HT-29 (cell line): ENCODE results near the gene NKX1-2. TPM values are rescaled to one million over a fixed set of nuclear protein-coding genes. Genes with fewer than 3 reads are reported as not detected.

ENCODE experiments used
- DNase-seq: peaks from one replicate; pipeline ENCODE4 v3.0.0-alpha.2; 2015; ENCODE audit warnings: low spot score
- total RNA-seq: library from RNA; depleted of rRNA; stranded (reverse); fragments of >200 nt; shearing (Covaris generic); gene quantifications from 2 replicates; pipeline ENCODE4 v1.2.3, GENCODE V29; 2014; rRNA removed

NKX1-2 gene
- not detected in 2 replicates for total RNA-seq

DNA sequence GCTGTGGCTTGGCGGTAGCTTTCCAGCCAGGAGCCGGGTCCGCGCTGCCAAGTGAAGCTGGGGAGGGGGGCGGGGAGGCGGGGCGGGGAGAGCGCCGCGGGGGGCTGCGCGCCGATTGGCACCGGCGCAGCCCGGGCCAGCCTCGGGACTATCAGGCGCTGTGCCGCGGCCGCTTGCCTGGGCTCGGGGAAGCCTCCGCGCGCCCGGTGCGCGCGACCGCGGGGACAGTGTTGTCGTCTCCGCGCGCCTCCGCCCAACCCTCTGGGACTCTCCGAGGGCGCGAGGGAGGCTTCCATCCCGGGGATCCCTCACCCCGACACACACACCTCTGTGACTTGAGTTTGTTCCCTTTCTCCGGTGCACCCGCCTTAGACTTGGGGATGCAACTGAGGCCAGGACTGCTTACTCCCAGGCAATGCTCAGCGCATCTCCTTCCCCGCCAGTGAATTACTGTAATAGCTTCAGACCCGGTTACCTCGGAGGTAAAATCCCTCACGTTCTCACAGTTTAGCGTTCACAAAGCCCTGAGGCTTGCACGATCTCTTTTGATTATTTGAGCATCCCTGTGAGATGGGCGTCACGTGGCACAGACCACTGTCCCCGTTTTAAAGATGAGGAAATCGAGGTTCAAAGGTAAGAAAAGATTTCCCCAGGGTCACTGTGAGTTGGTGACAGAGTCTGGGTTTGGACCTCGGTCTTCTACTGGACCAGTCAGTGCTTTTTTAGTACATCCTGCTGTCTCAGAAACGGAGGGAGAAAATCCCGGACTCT lies at the start of gene NKX1-2:
Gene NKX1-2, minus strand, starts transcription at position 24 of the 771 bp plus-strand sequence. CDS start 92 bp downstream, outside the sequence.
- DNase-seq: no peak

DNA sequence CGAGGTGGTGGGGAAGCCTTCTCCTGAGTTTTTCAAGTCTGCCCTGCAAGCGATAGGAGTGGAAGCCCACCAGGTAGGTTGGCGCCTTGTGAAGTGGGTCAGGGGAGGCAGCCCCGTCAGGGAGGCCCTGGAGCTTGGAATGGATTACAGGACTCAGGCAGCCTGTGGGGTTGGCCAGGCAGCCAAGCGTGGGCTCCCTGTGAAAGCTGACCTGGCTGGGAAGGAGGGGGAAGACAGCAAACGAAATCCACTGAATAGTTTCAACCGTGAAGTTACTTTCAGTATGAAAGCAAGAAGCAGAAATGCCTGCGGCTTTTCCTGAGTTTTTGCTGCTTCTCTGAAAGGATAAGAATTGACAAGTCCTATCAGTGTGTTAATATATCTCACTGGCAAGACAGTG lies 48.2 kb upstream of the NKX1-2 start:
- DNase-seq: no peak

DNA sequence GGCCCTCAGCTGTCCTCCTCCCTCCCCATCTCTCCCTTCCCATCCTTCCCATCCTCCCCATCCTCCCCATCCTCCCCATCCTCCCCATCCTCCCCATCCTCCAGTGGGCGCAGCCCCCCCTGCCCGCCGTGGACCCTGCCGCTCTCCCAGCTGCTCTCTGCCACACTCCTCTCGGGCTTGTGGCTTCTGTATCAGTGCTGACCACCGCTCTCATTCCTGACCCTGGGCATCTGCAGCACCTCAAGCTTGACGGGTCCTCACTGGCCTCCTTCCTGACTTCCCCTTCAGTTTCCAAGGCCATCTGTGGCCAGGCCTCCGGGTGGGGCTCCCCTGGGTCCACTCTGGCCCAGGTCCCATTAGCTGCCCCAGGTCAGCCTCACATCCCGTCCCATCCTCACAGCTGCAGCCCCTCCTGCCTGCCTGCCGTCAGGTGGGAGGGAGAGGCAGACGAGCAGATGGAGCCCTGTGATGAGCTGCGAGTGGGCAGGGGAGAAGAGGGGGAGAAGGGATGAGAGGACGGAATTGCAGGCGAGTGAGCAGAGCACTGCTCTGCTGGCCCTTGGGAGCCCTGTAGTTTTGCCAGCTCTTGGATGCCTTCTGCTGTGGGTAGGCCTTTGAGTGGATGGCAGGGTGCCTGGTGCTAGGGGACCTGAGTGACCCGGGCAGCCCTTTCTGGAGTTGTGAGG lies 47.5 kb upstream of the NKX1-2 start:
- DNase-seq: no peak

DNA sequence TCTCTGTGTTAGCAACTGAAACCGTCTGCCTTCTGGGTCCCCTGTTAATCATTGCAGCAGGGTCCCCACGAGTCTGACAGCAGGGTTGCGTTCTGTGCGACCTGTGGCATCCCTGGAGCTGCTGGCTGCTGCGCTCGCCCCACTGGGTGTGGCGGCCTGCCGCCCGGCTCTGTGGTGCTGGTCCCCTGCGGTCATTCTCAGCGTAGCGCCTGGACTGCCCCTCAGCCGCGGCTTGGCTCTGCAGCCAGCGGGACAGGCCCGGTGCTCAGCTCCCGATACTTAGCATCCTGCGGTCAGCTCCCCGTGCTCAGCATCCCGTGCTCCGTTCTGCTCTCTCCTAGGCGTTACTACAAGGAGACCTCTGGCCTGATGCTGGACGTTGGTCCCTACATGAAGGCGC lies 46.8 kb upstream of the NKX1-2 start:
- no peak for DNase-seq

DNA sequence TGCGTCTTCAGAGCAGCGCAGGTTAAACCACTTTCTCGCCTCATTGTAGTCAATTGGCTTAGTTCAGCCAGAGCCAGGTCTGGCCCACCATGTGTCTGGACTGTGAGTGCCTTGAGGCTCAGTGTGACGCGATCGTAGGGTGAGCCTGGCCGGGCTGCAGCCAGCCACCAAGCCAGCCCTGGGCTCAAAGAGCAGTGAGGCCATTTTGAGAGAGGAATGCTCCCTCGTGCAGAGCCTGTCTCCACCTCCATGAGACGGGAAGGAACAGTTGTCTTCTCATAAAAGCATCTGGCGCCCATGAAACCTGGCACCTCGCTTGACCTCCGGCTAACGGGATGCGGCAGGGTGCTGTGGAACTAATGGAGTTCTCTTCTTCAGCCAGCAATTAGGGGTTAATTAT lies 46.3 kb upstream of the NKX1-2 start:
- DNase-seq: no peak

DNA sequence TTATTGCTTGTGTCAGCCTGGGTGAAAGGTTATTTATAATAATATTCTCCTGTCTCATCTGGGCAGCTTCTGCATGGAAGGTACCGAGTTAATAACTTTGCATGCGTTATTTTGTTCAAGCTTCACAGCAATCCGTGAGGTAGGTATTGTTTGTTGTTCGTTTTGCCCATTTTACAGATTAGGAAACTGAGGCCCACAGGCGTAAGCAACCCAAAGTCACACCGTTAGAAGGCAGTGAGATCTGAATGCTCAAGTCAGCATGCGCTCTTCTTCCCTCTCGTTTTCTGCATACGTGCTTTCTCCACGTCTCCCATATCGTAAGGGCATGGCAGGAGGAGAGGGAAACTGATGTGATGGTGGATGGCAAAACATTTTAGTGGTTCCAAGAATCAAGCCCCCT lies 45.9 kb upstream of the NKX1-2 start:
- no peak for DNase-seq

DNA sequence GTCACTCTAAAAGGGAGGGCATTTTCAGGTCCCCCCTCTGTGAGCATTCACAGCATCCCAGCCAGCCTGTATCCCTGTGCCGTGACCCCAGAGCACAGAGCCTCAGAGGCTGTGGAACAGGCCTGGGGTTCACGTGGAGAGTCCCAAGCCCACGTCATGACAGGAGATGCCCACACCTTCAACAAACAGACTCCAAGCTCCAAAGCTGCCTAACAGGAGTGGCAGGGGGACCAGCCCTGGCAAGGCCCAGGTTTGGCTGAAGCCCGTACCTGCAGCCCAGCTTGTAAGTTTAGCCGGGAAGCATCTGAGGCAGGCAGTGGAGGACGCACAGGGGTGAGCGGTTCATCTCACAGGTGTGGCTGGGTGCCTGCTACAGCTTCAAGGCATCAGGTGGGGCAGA lies 45.3 kb upstream of the NKX1-2 start:
- no peak for DNase-seq

DNA sequence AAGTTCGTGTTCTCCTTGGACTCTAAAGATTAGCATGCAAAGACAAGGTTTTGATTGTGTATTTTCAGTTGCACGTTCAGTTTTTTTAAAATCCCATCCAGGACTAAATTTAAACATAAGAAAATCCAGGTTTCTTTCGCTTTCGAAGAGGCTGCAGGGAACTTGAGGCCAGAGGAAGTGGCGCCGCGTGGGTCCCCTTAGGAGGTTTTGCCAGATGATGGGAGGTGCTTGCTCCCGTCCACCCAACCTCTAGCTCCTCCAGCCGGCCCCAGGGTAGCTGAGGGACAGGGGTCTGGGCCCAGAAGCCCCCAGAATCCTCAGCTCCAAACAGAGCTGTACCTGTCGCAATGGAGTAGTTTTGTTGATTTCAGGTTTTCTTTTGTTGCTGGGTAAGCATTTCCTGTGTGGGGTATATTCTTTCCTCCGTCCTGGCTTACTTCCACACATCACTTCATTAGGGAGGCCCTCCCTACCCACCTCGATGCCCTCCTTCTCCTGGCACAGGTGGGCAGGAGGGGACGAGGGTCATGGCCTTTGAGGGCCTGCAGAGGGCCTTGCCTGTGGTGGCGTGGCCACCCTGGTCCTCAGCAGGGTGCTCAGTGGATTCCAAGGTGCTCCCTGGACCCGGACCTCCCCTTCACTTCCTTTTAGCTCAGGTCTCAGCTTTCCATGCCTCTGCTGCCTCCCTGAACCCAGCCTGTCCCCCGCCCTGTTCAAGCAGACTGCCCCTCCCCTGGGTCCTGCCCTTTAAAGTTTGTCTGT lies 44.4 kb upstream of the NKX1-2 start:
- no peak for DNase-seq

DNA sequence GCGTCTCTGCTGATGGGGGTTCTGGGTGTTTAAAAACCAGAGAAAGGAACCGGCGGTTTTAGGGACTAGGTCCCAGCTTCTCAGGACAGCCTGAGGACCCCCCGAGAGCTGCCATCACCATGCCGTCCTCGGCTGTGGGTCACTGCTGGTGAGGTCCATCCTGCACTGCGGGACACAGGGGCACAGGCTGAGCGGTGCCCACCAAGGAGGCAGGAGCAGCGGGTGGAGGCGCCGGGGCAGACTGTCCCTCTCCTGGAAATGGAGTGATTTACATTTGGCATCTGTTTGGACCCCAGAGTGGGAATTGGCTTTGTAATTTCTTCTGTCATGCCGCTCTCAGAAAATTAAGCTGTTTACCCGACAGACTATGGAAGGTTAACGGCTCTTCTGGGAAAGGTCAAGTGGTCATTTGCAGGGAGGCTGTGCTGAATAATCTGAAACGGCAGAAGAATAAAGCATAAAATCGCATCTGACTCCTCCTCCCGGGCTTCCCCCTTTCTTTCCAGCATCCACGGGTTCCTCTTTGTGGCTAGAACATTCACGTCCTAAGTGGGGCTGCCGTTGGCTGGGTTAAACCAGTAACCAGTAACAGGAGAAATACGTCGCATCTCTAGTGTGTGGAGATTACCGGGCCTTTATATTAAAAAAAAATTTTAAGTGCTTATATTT lies 43.5 kb upstream of the NKX1-2 start:
- DNase-seq: no peak

DNA sequence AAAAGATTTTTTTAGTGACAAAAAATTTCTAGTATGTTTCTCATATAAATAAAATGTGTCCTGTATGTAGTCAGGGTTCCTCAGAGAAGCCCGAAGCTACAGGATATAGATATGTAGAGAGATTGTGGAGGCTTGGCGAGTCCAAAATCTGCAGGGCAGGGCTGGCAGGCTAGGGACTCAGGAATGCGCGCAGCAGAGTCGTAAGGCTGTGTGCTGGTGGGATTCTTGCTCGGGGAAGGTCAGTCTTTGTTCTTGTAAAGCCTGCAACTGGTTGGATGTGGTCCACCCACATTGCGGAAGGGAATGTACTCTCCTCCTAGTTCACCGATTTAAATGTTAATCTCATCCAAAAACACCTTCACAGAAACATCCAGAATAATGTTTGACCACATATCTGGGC lies 42.4 kb upstream of the NKX1-2 start:
- DNase-seq: no peak

DNA sequence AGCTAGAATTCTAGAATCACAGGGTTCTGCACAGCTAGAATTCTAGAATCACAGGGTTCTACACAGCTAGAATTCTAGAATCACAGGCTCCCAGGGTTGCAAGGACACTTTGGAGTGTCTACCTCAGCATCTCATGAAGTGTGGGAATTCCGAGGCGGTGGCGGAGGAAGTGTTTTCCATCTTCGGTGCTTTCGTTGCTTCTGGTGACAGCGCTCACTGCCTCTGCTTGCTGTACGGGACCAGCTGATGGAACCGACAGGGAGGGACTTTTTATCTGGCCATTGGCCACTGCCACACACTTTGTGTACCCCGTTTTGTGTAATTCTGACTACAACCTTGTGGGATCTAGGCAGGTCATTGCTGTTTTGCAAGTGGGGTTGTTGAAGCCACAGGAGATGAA lies 41.3 kb upstream of the NKX1-2 start:
- no peak for DNase-seq

DNA sequence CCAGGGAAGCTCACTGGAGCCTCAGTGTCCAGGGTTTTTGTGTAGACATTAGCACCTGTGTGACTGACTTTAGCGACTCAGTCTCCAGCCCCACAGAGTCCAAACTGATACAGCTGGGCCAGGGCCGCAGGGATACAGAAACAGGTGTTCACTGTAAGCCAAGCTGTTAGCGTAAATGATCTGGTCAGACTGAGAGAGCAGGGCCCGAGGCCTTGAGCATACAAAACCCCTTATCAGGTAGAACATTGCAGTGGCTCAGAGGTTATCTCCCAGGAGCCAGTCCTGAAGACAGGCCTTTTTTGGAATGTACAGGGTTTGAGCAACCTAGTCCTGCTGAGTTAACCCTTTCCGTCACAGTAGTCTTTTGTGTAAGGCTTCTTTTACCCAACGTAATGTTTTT lies 36.8 kb upstream of the NKX1-2 start:
- DNase-seq: no peak

DNA sequence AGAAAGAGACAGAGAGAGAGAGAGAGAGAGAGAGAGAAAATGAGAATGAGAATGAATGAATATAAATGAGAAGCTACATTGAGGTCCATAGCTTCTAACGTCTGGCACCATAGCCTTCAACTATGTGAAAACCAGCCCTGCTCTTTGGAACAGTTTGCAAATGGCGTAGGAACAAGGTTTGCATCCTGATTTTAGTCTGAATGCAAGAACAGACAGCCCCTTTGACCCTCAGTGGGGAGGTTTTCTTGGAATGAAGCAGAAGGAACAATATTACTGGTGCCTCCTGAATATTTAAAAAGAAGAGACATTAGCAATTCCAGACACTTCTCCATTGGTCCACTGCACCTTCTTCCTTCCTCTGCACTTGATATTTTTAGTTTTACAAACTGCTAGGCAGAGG lies 34.8 kb upstream of the NKX1-2 start:
- DNase-seq: no peak

DNA sequence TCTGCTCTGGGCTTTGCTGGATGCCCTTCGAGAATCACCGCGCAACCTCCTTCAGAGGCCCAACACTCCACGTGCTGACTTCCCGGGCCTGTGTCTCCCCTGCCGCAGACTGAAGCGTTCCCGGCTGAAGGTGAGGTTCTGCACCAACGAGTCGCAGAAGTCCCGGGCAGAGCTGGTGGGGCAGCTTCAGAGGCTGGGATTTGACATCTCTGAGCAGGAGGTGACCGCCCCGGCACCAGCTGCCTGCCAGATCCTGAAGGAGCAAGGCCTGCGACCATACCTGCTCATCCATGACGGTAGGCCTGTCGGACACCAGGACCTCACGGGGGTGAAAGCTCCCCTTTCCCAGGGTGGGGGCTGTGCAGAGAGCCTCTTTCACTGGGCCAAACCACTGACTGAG lies 34.2 kb upstream of the NKX1-2 start:
- no peak for DNase-seq

DNA sequence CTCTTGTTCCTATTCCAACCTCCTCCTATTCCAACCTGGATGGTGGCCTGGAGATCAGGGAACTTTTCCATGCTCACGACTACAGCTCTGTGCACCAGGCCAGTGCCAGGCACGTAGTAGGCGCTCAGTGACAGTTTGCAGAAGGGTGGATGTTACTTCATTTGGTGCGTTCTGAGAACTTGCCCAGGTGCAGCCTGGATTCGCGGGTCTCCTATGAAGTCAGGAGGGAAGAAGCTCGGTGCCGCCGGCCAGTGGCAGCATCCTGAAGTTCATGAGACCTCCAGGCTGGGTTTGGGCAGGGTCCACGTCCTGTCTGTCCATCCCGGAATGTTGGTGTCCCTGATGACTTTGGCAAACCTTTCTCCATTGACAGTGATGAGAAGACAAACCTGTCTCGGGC lies 33.0 kb upstream of the NKX1-2 start:
- DNase-seq: no peak

DNA sequence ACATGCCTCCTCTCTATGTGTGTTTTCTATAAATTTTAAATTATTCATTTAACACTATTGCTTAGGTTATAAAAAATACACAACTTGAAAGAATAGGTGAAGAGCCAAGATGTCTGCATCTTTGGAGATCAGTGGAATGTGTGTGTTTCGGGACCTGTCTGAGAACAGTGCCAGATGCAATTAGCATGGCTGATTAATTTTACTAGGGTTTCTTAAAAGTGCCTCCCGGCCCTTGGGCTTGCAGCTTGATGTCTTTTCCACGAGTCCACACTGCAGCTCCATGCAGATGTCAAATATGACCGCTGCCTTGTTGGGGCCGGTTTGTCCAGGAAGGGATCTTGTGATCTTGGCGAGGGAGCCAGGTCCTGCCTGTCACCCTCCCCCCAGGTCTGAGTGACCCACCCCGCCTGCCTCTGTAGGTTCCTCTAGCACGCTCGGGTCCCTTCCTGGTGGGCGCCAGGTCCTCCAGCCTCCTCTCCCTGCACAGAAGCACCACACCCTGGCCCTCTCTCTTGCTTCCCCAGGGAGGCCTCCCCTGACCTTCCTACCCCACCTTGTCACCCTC lies 32.5 kb upstream of the NKX1-2 start:
- no peak for DNase-seq

DNA sequence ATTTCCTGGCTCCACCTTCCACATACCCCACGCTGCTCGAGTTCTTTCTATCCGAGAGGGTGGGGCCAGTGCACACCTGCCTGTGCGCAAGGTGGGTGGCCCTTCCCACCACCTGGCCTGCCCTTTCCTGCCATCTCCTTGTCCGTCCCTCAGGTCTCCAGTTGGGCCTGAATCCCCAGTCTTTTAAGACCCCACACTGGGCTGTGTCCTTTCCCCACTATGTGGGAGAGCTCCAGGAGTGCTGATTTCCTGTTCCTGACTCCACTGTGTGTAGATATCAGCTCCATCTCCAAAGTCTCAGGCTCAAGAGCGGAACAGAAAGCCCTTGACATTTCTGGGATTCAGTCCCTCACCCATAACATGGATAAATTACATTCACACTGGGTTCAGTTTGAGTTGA lies 31.9 kb upstream of the NKX1-2 start:
- DNase-seq: no peak

DNA sequence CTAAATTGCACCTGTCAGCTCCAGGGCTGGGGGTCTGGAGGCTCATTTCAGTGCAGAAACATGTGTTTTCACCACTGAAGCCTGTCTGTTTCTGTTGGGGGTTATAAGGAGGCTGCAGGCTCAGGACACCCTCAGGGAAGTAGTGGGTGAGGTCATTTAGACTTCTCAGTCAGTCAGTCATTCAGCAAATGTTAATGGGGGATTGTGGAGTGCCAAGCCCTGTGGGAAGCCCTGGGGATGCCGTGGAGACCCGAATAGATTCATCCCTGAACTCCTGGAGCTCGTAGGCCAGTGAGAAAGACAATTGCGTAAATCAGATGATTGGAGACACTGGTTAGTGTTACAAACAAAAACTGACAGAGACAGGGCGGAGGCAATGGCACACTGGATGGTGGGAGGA lies 31.0 kb upstream of the NKX1-2 start:
- no peak for DNase-seq

DNA sequence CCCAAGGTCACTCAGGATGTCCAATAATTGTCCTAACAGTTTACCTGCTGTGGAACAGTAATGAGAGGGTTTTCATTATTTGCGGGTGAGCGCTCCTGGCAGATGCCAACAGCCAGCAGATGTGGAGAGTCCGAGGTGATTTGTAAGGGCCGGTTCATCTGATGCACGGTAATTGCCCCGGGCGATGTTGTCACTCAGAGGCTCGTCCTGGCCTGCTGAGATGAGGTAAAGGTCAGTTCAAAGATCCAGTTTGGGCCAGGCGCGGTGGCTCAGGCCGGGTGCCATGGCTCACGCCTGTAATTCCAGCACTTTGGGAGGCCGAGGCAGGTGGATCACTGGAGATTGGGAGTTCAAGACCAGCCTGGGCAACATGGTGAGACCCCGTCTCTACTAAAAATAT lies 28.7 kb upstream of the NKX1-2 start:
- DNase-seq: no peak

DNA sequence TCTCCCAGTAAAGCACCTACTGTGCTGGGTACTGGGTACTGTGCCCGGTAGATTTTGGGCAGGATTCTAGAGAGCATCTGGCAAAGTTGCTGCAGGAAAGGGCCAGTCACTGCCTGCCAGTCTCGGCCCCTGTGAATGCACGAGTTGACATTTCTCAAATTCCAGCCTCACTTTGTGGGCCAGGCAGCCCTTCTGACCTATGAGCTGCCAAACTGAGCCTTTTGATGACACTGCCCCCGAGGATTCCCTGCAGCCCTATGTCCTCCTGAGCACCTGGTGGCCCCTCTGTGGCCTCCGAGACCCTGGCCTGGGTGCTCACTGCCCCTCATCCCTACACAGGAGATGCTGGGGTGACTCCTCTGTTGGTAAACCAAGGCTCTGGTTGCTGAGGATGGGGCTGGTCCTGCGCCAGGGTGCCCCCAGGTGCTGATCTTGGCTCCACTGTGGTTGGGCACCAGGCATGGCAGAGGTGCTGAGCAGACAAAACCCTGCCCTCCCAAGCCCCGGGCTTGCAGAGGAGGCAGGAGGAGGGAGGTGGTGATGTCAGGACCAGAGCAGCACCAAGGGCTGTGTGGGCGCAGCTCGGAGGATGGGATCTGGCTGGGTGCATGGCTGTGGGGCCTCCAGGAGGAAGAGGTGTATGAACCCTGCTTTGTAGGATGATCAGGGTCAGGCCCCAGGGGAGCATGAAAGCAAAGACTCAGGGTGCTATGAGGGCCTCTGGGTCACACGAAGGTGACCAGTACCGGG lies 28.0 kb upstream of the NKX1-2 start:
- DNase-seq: no peak
